AG09319 (cell line): Measurements from ENCODE around the gene OPTN.
A peak's percentile ranks its signal among the peaks of the same experiment; 100 is the strongest.
"Not testable (repeated sequence)": the region's sequence is repeated elsewhere in the genome, so short reads cannot be mapped to it uniquely, and the experiment has no call there.

Experiments
- DNase-seq: peaks from one replicate; pipeline ENCODE4 v3.0.0-alpha.2; 2010; ENCODE audit warnings: low read depth; ENCODE audit errors: extremely low read depth
- CTCF ChIP-seq: IDR thresholded peaks from 2 replicates; pipeline ENCODE4 v1.5.1; 2011; ENCODE audit warnings: low read depth, mild to moderate bottlenecking, inconsistent platforms, low read length, moderate library complexity

OPTN gene

DNA sequence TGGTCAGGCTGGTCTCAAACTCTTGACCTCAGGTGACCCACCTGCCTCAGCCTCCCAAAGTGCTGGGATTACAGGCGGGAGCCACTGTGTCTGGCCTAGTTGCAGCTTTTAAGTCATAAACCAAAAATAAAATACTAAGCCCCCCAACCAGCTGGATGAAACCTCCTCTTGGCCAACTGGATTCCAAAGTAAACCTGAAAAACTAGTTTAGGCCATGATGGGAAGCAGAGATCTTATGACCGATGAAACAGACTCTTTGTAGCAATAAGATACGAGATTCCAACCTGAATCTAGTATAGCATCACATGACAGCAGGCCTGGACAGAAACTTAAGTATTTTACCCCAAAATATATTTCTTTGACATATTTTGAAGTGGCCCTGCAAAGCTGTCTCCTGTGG lies 52.3 kb downstream of the OPTN start:
- TF ChIP-seq CTCF, result no peak
- DNase-seq, result no peak

DNA sequence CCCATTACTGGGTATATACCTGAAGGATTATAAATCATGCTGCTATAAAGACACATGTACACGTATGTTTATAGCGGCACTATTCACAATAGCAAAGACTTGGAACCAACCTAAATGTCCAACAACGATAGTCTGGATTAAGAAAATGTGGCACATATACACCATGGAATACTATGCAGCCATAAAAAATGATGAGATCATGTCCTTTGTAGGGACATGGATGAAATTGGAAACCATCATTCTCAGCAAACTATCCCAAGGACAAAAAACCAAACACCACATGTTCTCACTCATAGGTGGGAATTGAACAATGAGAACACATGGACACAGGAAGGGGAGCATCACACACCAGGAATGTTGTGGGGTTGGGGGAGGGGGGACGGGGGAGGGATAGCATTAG lies 55.9 kb downstream of the OPTN start:
- DNase-seq, result not testable (repeated sequence)

GRCh38 chr10:13158401-13158800 lies 58.4 kb downstream of the OPTN start:
- DNase-seq, result no peak
- no peak for TF ChIP-seq CTCF

DNA sequence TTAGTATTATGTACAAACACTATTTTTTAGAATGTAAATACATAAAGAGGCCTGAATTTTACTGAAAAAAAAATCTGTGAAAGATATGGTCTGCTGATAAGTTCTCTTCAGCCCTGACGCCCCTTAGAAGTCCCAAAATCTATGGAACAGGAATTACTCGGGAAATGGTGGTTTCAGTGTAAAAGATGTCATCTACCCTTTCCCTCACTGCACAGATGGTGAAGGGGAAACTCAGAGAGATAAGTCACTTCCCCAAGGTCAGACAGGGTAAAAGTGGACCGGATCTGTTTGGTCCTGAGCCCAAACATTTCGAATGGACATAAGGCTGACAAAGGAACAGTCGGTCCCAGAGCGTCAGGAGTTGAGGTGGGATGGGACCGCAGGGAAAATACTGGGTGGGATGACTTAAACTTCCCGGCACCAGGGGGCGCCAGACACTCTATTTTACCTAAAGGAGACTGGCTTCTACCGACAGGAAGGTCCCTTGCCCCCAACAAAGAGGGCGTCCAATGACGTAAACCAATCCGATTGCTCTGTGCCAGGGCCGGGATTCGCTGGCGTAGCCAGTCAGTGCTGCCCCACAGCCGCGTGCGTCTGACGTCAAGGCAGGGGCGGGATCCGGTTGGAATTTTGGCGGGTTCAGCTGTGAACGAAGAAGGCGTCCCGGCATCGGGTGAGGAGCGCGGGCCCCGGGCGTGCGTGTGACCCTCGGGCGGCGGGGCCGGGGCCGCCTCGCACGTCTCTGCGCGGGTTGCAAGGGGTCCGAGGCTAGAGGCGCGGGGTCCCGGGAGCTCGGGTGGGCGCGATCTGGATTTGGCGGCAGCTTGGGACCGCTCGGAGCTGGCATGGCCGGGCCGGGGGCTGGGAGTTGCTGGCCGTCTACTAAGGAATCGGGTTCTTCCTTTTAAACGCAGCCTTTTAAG lies 61.2 kb downstream of the OPTN start, which contains the start of gene MCM10:
TSS of gene MCM10 (plus strand) at position 625 of the 923 bp plus-strand sequence. CDS start 2,645 bp downstream, outside the sequence.
- peak; percentile 99 for DNase-seq

GRCh38 chr10:13161857-13162271 lies 61.9 kb downstream of the OPTN start:
- TF ChIP-seq CTCF, result no peak
- DNase-seq, result no peak

More for the DNA sequence above, 61.2 kb downstream of the OPTN start, which contains the start of gene MCM10:
- peak; percentile 80 for TF ChIP-seq CTCF

DNA sequence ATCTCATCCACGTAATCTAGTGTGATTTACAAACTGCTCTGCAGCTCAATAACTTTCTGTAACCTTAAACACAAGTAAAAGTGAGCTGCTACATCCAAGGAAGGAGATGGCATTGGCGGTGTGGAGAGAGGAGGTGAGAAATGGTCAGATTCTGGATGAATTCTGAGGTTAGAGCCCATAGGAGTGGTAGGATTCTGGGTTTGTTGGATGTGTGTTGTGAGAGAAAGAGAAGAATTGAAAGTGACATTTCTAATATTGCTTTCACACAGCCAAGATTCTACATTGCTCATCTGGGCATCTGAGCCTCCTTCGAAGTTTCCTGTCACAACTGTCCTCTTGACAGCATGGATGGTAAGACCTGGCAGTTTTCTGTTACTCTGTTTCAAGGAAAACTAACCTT lies 63.9 kb downstream of the OPTN start:
- no peak for TF ChIP-seq CTCF
- no peak for DNase-seq

GRCh38 chr10:13165177-13165576 lies 65.2 kb downstream of the OPTN start:
- no peak for TF ChIP-seq CTCF

More at GRCh38 chr10:13165177-13165576, 65.2 kb downstream of the OPTN start:
- DNase-seq, result no peak
